Transverse colon (tissue), 4 donors: Measurements from ENCODE around the gene TP73. TPM values are rescaled to one million over a fixed set of nuclear protein-coding genes. Genes with fewer than 3 reads are reported as not detected.

Source experiments
- DNase-seq: peaks from one replicate; pipeline ENCODE4 v3.0.0-alpha.2; 2019
- H3K27ac ChIP-seq, 4 donors: fragments of 200-600 bp; sonication (generic); 2 replicates each; pipeline ENCODE4 v1.5.1; 2016 to 2018; ENCODE audit warnings: inconsistent platforms in 4 of 4
- H3K27me3 ChIP-seq: fragments of 200-600 bp; sonication (generic); 2 replicates; pipeline ENCODE4 v1.5.1; 2017; ENCODE audit warnings: inconsistent platforms
- H3K36me3 ChIP-seq, 4 donors: fragments of 200-600 bp; sonication (generic); 2 replicates each; pipeline ENCODE4 v1.5.1; 2017 to 2019; ENCODE audit warnings: inconsistent platforms in 4 of 4
- H3K4me1 ChIP-seq, 4 donors: fragments of 200-600 bp; sonication (generic); 2 replicates each; pipeline ENCODE4 v1.5.1; 2017 to 2020; ENCODE audit warnings: inconsistent platforms in 4 of 4
- H3K4me3 ChIP-seq, 4 donors: fragments of 200-600 bp; sonication (generic); 1 replicate in 1 of 4; 2 replicates in 3 of 4; pipeline versions ENCODE4 v1.5.1 to v1.6.1; 2017 to 2019; ENCODE audit warnings: inconsistent platforms in 4 of 4
- H3K9me3 ChIP-seq, 2 donors: fragments of 200-600 bp; sonication (generic); 2 replicates each; pipeline ENCODE4 v1.5.1; 2017 to 2019; ENCODE audit warnings: inconsistent platforms in 2 of 2
- CTCF ChIP-seq, 5 experiments: fragments of 200-600 bp in 3 of 5; fragments of 450-650 bp in 2 of 5; sonication (generic) in 3 of 5; IDR thresholded peaks; 1 replicate in 2 of 5; 2 replicates in 3 of 5; pipeline ENCODE4 v1.5.1; 2016 to 2017; ENCODE audit warnings: antibody characterized with exemption in 5 of 5, inconsistent platforms in 3 of 5, mild to moderate bottlenecking in 2 of 5, moderate library complexity in 1 of 5
- EP300 ChIP-seq: sonication (generic); formaldehyde crosslinking; IDR thresholded peaks from one replicate; pipeline ENCODE4 v1.6.1; 2017; ENCODE audit warnings: antibody characterized with exemption, low read depth
- POLR2A ChIP-seq: fragments of 450-650 bp; IDR thresholded peaks from one replicate; pipeline ENCODE4 v1.6.1; 2016; ENCODE audit warnings: antibody characterized with exemption, mild to moderate bottlenecking, moderate library complexity
- POLR2AphosphoS5 ChIP-seq, 3 donors: sonication (generic); formaldehyde crosslinking; IDR thresholded peaks; one replicate each; pipeline ENCODE4 v1.6.1; 2016; ENCODE audit warnings: antibody characterized with exemption in 3 of 3
- WGBS, 2 donors: methylation state at CpG; one replicate each; pipeline ENCODE4 v1.1.5; 2018; ENCODE audit warnings: low coverage in 1 of 2; 5-methylcytosine and 5-hydroxymethylcytosine counted together
- in situ Hi-C, 4 donors: fragments of 200-750 bp; cut with MboI; loops; one replicate each; pipeline versions ENCODE4 v1.15.0 to v1.15.1; 2017; ENCODE audit warnings: low sequenced_read_pairs in 3 of 4, low pct_ligation_motif_present in 1 of 4, low pct_unique_long_range_greater_than_20kb in 1 of 4
- intact Hi-C: fragments of 100-400 bp; cut with DNase I; formaldehyde crosslinking; loops from one replicate; pipeline ENCODE4 v1.15.1; 2023; ENCODE audit warnings: low total_unique reads
- total RNA-seq, 4 donors: library from RNA; depleted of rRNA; stranded (reverse); fragments of >200 nt; gene quantifications; one replicate each; pipeline ENCODE4 v1.1.0, GENCODE V29; 2016

Gene TP73
- total RNA-seq, 4 donors from 2014 or later = 0.20 to 0.32 TPM; not detected in 2

DNA sequence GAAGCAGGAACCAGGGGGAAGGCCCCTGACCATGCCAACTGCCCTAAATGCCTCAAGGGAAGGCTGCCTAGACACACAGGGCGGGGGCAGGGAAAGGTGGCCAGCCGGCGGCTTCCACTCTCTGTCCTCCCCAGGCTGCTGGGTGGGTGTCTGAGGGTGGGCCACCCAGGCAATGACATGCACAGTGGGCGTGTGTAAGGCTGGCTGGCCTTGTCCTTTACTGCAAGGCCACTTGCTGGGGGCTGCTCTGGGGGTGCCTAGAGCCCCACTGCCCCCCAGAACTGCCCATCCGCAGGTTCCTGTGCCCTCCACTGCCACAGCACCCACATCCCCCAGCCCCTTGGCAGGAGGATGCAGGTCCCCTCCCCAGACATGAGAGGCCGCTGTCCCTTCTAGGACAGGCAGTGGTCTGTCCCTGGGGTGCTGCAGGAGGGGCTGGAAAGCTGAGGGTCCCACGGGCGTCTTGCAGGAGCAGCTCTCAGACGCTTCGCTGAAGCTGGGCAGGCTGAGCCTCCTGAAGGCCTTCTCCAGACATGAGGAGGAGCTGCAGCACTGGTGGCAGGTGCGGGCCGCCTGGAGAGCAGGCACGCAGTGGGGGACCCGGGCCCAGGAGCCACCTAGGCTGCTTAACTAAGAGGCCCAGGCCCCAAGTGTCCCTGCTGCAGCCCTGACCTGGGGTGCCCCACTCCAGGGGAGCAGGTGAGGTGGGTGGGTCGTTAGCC, 110.0 kb downstream of the TP73 start:
- Histone ChIP-seq H3K27me3 (peaks cover 42% of the 10 kb centered on the region), H3K36me3 (no peaks in the 10 kb centered on the region), H3K27ac (no peak overlapping the region), H3K9me3 (no peaks in the 10 kb centered on the region), H3K4me3 (no peak overlapping the region), H3K4me1 (no peaks in the 10 kb centered on the region)
- no peak for TF ChIP-seq POLR2A
- no peak for TF ChIP-seq EP300
- no peak for TF ChIP-seq POLR2AphosphoS5 (IDR thresholded peaks at IDR 0.05)
- no peak for TF ChIP-seq CTCF (IDR thresholded peaks at IDR 0.05)
- WGBS, 2 donors = 77% methylated on average over 12 of the region's 15 CpGs; no CpG with 5 or more reads in 1 of the 2 donors
- intact Hi-C loops = no loop called here
- in situ Hi-C loops = no loop called here
- DNase-seq = no peak

- in situ Hi-C loops = no loop called here
- no peaks in the 10 kb centered on the region for H3K9me3 ChIP-seq
- intact Hi-C loops = no loop called here
- H3K27ac ChIP-seq = no peak overlapping the region
- H3K4me1 ChIP-seq = no peaks in the 10 kb centered on the region
- H3K4me3 ChIP-seq = no peak overlapping the region
- WGBS, 2 donors = 77% methylated on average over 12 of the region's 12 CpGs; no CpG with 5 or more reads in 1 of the 2 donors
- DNase-seq = no peak
- no peak for TF ChIP-seq POLR2AphosphoS5 (IDR thresholded peaks at IDR 0.05)
- no peak for TF ChIP-seq CTCF (IDR thresholded peaks at IDR 0.05)
- H3K27me3 ChIP-seq = peaks cover 42% of the 10 kb centered on the region
- no peaks in the 10 kb centered on the region for H3K36me3 ChIP-seq
Measured at GRCh38 chr1:3762873-3763228, 110.5 kb downstream of the TP73 start.

- in situ Hi-C loops = no loop called here
- H3K27me3 ChIP-seq = peaks cover 42% of the 10 kb centered on the region
- TF ChIP-seq POLR2AphosphoS5 (IDR thresholded peaks at IDR 0.05) = no peak
- TF ChIP-seq POLR2A = no peak
- no peak for TF ChIP-seq CTCF (IDR thresholded peaks at IDR 0.05)
- no peak for TF ChIP-seq EP300
- no peak for DNase-seq
- no peaks in the 10 kb centered on the region for H3K9me3 ChIP-seq
- H3K36me3 ChIP-seq = no peaks in the 10 kb centered on the region
- H3K4me1 ChIP-seq = no peaks in the 10 kb centered on the region
- H3K27ac ChIP-seq = no peak overlapping the region
- intact Hi-C loops = no loop called here
- no peak overlapping the region for H3K4me3 ChIP-seq
- WGBS, 2 donors = 83% methylated on average over 30 of the region's 31 CpGs; no CpG with 5 or more reads in 1 of the 2 donors
Measured at GRCh38 chr1:3763351-3764125, 111.2 kb downstream of the TP73 start.

- WGBS, 2 donors = 95% methylated on average over 12 of the region's 17 CpGs; no CpG with 5 or more reads in 1 of the 2 donors
Measured at GRCh38 chr1:3767328-3767925, 115.1 kb downstream of the TP73 start.

More at GRCh38 chr1:3767328-3767925, 115.1 kb downstream of the TP73 start:
- Histone ChIP-seq H3K27me3 (peaks cover 36% of the 10 kb centered on the region), H3K27ac (no peak overlapping the region), H3K4me3 (no peak overlapping the region), H3K9me3 (no peaks in the 10 kb centered on the region), H3K36me3 (no peaks in the 10 kb centered on the region), H3K4me1 (peaks cover 0 to 11% (median 10%) of the 10 kb centered on the region in 4 donors)
- in situ Hi-C loops = no loop called here
- TF ChIP-seq POLR2A (no peak), EP300 (no peak), POLR2AphosphoS5 (IDR thresholded peaks at IDR 0.05) (no peak), CTCF (IDR thresholded peaks at IDR 0.05) (no peak)
- DNase-seq = no peak
- intact Hi-C loops = no loop called here
